HG03139 (cell line): ENCODE results near the gene NEDD4L.
"Not testable (repeated sequence)": the region's sequence is repeated elsewhere in the genome, so short reads cannot be mapped to it uniquely, and the experiment has no call there.

Source experiments
- ATAC-seq: cut with Tn5 transposase; IDR thresholded peaks from one replicate; pipeline ENCODE4 v1.9.1; 2021; ENCODE audit not compliant: unreplicated experiment

The NEDD4L gene

GRCh38 chr18:58026395-58026794 is 17.6 kb upstream of the NEDD4L start:
- no peak for ATAC-seq

- ATAC-seq, result no peak
Measured at GRCh38 chr18:58026857-58027256, 17.2 kb upstream of the NEDD4L start.

- no peak for ATAC-seq
Measured at GRCh38 chr18:58027341-58027740, 16.7 kb upstream of the NEDD4L start.

GRCh38 chr18:58028109-58028784 is 15.8 kb upstream of the NEDD4L start:
- no peak for ATAC-seq

- no peak for ATAC-seq
Measured at GRCh38 chr18:58032233-58032632, 11.8 kb upstream of the NEDD4L start.

GRCh38 chr18:58033216-58033615 is 10.8 kb upstream of the NEDD4L start:
- no peak for ATAC-seq

GRCh38 chr18:58034370-58034769 is 9.7 kb upstream of the NEDD4L start:
- ATAC-seq, result no peak

- ATAC-seq, result no peak
Measured at GRCh38 chr18:58037163-58037562, 6.9 kb upstream of the NEDD4L start.

- ATAC-seq, result no peak
Measured at GRCh38 chr18:58038063-58038462, 6.0 kb upstream of the NEDD4L start.

GRCh38 chr18:58041633-58042032 is 2.4 kb upstream of the NEDD4L start:
- no peak for ATAC-seq

GRCh38 chr18:58042826-58043490 is 1.1 kb upstream of the NEDD4L start:
- ATAC-seq, result no peak

- ATAC-seq, result peak; percentile 36
Measured at GRCh38 chr18:58044370-58045241, 580 bp downstream of the NEDD4L start.

GRCh38 chr18:58045242-58046092 is 1.4 kb downstream of the NEDD4L start:
- ATAC-seq, result no peak

- no peak for ATAC-seq
Measured at GRCh38 chr18:58046093-58046793, 2.2 kb downstream of the NEDD4L start.

GRCh38 chr18:58046794-58047555 is 2.9 kb downstream of the NEDD4L start:
- no peak for ATAC-seq

GRCh38 chr18:58047556-58047882 is 3.5 kb downstream of the NEDD4L start:
- ATAC-seq, result no peak

GRCh38 chr18:58048081-58048642 is 4.1 kb downstream of the NEDD4L start:
- ATAC-seq, result no peak

GRCh38 chr18:58049000-58049688 is 5.1 kb downstream of the NEDD4L start:
- ATAC-seq, result no peak

- ATAC-seq, result not testable (repeated sequence)
Measured at GRCh38 chr18:58050963-58051362, 6.9 kb downstream of the NEDD4L start.
